ENCODE data around the gene MGAT5B.

Gene MGAT5B

GRCh38 chr17:76946772-76947135, 78.5 kb downstream of the MGAT5B start:
- Histone ChIP-seq H3K27me3 (replicated peaks; ENCODE audit: insufficient read depth, low read length) (peaks cover 17% of the 10 kb centered on the region), H3K27ac (ENCODE audit: low read length) (no peak overlapping the region), H4K20me1 (ENCODE audit: insufficient read depth, low read length) (no peaks in the 10 kb centered on the region), H2AFZ (ENCODE audit: low read length) (no peak overlapping the region), H3K9me3 (replicated peaks; ENCODE audit: insufficient read depth, low read length) (no peaks in the 10 kb centered on the region), H3K9me2 (replicated peaks; ENCODE audit: insufficient read depth, low read length) (no peaks in the 10 kb centered on the region), H3K4me3 (ENCODE audit: low read length) (no peak overlapping the region), H3K9ac (ENCODE audit: low read length) (no peak overlapping the region), H3F3A (ENCODE audit: insufficient read depth, low read length) (no peaks in the 10 kb centered on the region), H3K4me1 (ENCODE audit: low read length) (peaks cover 3% of the 10 kb centered on the region; the same call in 1 of the 2 replicates), H3K4me2 (ENCODE audit: low read depth, low read length) (no peak overlapping the region), H3K79me2 (ENCODE audit: low read length) (no peaks in the 10 kb centered on the region), H3K36me3 (replicated peaks; ENCODE audit: insufficient read depth, low read length) (no peaks in the 10 kb centered on the region)
- no peak for TF ChIP-seq EZH2 (optimal IDR thresholded peaks at IDR 0.05; ENCODE audit: low read depth, low read length)
- no peak for TF ChIP-seq CTCF (IDR thresholded peaks at IDR 0.05; ENCODE audit: low read length)
- no peak for TF ChIP-seq EZH2phosphoT487 (IDR thresholded peaks at IDR 0.05; ENCODE audit: low read length)
- no peak for DNase-seq

- Histone ChIP-seq H3K27ac (ENCODE audit: low read length) (no peak overlapping the region), H4K20me1 (ENCODE audit: insufficient read depth, low read length) (no peaks in the 10 kb centered on the region), H3F3A (ENCODE audit: insufficient read depth, low read length) (no peaks in the 10 kb centered on the region), H3K4me3 (ENCODE audit: low read length) (no peak overlapping the region), H3K27me3 (replicated peaks; ENCODE audit: insufficient read depth, low read length) (peaks cover 17% of the 10 kb centered on the region), H3K4me1 (ENCODE audit: low read length) (peaks cover 3% of the 10 kb centered on the region; the same call in 1 of the 2 replicates), H3K9ac (ENCODE audit: low read length) (no peak overlapping the region), H2AFZ (ENCODE audit: low read length) (no peak overlapping the region), H3K79me2 (ENCODE audit: low read length) (no peaks in the 10 kb centered on the region), H3K9me2 (replicated peaks; ENCODE audit: insufficient read depth, low read length) (no peaks in the 10 kb centered on the region), H3K9me3 (replicated peaks; ENCODE audit: insufficient read depth, low read length) (no peaks in the 10 kb centered on the region), H3K4me2 (ENCODE audit: low read depth, low read length) (no peak overlapping the region), H3K36me3 (replicated peaks; ENCODE audit: insufficient read depth, low read length) (no peaks in the 10 kb centered on the region)
- no peak for TF ChIP-seq EZH2phosphoT487 (IDR thresholded peaks at IDR 0.05; ENCODE audit: low read length)
- no peak for TF ChIP-seq EZH2 (optimal IDR thresholded peaks at IDR 0.05; ENCODE audit: low read depth, low read length)
- TF ChIP-seq CTCF (IDR thresholded peaks at IDR 0.05; ENCODE audit: low read length) = no peak
- DNase-seq = no peak
Observed at GRCh38 chr17:76947309-76947708, 79.1 kb downstream of the MGAT5B start.

GRCh38 chr17:76947771-76948170, 79.6 kb downstream of the MGAT5B start:
- Histone ChIP-seq H3K4me3 (ENCODE audit: low read length) (no peak overlapping the region), H3F3A (ENCODE audit: insufficient read depth, low read length) (no peaks in the 10 kb centered on the region), H3K36me3 (replicated peaks; ENCODE audit: insufficient read depth, low read length) (no peaks in the 10 kb centered on the region), H3K4me2 (ENCODE audit: low read depth, low read length) (no peak overlapping the region), H3K9me3 (replicated peaks; ENCODE audit: insufficient read depth, low read length) (no peaks in the 10 kb centered on the region), H3K27ac (ENCODE audit: low read length) (no peak overlapping the region), H3K4me1 (ENCODE audit: low read length) (peaks cover 3% of the 10 kb centered on the region; the same call in 1 of the 2 replicates), H2AFZ (ENCODE audit: low read length) (no peak overlapping the region), H3K9ac (ENCODE audit: low read length) (no peak overlapping the region), H3K79me2 (ENCODE audit: low read length) (no peaks in the 10 kb centered on the region), H4K20me1 (ENCODE audit: insufficient read depth, low read length) (no peaks in the 10 kb centered on the region), H3K27me3 (replicated peaks; ENCODE audit: insufficient read depth, low read length) (peaks cover 17% of the 10 kb centered on the region), H3K9me2 (replicated peaks; ENCODE audit: insufficient read depth, low read length) (no peaks in the 10 kb centered on the region)
- DNase-seq = no peak
- TF ChIP-seq EZH2phosphoT487 (IDR thresholded peaks at IDR 0.05; ENCODE audit: low read length) = no peak
- TF ChIP-seq CTCF (IDR thresholded peaks at IDR 0.05; ENCODE audit: low read length) = no peak
- no peak for TF ChIP-seq EZH2 (optimal IDR thresholded peaks at IDR 0.05; ENCODE audit: low read depth, low read length)
